Astrocyte of the spinal cord (primary cell): ENCODE measurements around the gene IL24.

Experiments used
- DNase-seq: peaks from one replicate; pipeline ENCODE4 v3.0.0; 2011; ENCODE audit warnings: low read depth, low spot score
- H3K4me3 ChIP-seq: 2 replicates; pipeline ENCODE4 v1.5.1; 2011; ENCODE audit warnings: low read depth, mild to moderate bottlenecking, low read length, moderate library complexity
- in situ Hi-C: cut with HindIII; loops from 2 replicates; pipeline ENCODE4 v1.10.0; 2017; ENCODE audit warnings: low sequenced_read_pairs
- TF ChIP-seq, protein P1 (sequence below): IDR thresholded peaks from 2 replicates; pipeline ENCODE4 v1.5.1; 2012; ENCODE audit warnings: low read depth, mild to moderate bottlenecking, low read length, inconsistent platforms

The IL24 gene

DNA sequence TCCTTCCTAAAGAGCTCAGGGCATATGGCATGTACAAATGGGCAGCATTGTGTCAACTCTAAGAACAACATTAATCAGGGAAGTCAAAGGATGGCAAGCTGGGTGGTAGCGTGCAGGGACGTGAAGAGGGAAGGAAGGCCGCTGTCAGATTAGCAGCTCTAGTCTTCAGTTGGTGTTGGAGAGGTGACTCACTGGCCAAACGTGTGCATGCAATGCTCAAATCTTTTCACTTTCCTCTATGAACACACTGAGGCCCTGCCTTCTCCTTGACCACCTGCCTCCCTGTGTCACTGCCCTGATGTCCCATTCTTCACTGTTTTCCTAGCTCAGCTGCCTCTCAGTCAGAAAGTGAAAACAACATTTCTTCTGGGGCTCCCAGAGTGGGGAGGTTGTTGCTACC is 54.9 kb downstream of the IL24 start:
- TF ChIP-seq, protein P1, sequence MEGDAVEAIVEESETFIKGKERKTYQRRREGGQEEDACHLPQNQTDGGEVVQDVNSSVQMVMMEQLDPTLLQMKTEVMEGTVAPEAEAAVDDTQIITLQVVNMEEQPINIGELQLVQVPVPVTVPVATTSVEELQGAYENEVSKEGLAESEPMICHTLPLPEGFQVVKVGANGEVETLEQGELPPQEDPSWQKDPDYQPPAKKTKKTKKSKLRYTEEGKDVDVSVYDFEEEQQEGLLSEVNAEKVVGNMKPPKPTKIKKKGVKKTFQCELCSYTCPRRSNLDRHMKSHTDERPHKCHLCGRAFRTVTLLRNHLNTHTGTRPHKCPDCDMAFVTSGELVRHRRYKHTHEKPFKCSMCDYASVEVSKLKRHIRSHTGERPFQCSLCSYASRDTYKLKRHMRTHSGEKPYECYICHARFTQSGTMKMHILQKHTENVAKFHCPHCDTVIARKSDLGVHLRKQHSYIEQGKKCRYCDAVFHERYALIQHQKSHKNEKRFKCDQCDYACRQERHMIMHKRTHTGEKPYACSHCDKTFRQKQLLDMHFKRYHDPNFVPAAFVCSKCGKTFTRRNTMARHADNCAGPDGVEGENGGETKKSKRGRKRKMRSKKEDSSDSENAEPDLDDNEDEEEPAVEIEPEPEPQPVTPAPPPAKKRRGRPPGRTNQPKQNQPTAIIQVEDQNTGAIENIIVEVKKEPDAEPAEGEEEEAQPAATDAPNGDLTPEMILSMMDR, result no peak
- no peak for DNase-seq
- in situ Hi-C loops, result no loop called here
- no peak overlapping the region for H3K4me3 ChIP-seq

DNA sequence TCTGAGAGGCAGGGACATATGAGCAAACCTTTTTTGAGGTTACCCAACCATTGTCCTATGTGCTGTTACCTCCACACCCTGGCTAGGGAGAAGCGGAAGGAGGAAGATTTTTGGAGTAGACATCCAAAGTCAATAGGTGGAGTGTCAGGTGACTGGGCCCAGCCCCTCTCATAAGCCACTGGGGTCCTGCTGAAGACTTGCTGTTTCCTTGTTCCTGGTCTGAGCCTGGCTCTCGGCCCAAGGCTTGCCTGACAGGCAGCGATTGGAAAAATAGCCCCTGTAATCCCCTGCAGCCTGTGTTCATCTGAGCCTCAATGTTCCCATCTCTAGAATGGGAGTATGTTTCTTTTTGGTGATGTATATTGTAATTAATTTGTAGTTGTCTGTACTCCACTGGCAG is 55.9 kb downstream of the IL24 start:
- H3K4me3 ChIP-seq, result no peak overlapping the region
- in situ Hi-C loops, result no loop called here
- no peak for DNase-seq
- TF ChIP-seq, protein P1, result no peak

GRCh38 chr1:206953626-206954025 is 56.4 kb downstream of the IL24 start:
- DNase-seq, result no peak
- in situ Hi-C loops, result no loop called here
- TF ChIP-seq, protein P1, result no peak
- no peak overlapping the region for H3K4me3 ChIP-seq
